Glutamatergic neuron (in vitro differentiated cells): ENCODE measurements around the gene ADAM33. TPM values are rescaled to one million over a fixed set of nuclear protein-coding genes. Genes with fewer than 3 reads are reported as not detected.

Experiments
- DNase-seq: peaks from one replicate; pipeline ENCODE4 v3.0.0; 2022
- H3K27ac Mint-ChIP-seq: one replicate; pipeline ENCODE4 v1.8.0; 2020; ENCODE audit warnings: mild to moderate bottlenecking, mixed read lengths, inconsistent platforms; ENCODE audit not compliant: unreplicated experiment
- H3K27me3 Mint-ChIP-seq: one replicate; pipeline ENCODE4 v1.8.0; 2020; ENCODE audit warnings: mild to moderate bottlenecking, moderate library complexity, mixed read lengths, inconsistent platforms; ENCODE audit not compliant: unreplicated experiment
- H3K36me3 Mint-ChIP-seq: one replicate; pipeline ENCODE4 v1.8.0; 2020; ENCODE audit warnings: mild to moderate bottlenecking, mixed read lengths, inconsistent platforms; ENCODE audit not compliant: unreplicated experiment
- H3K4me1 Mint-ChIP-seq: one replicate; pipeline ENCODE4 v1.8.0; 2020; ENCODE audit warnings: mild to moderate bottlenecking, low read depth, mixed read lengths, inconsistent platforms; ENCODE audit not compliant: unreplicated experiment
- H3K4me3 Mint-ChIP-seq: one replicate; pipeline ENCODE4 v1.8.0; 2020; ENCODE audit warnings: mild to moderate bottlenecking, mixed read lengths, inconsistent platforms; ENCODE audit not compliant: unreplicated experiment
- H3K9me3 Mint-ChIP-seq: one replicate; pipeline ENCODE4 v1.8.0; 2020; ENCODE audit warnings: mild to moderate bottlenecking, moderate library complexity, mixed read lengths, inconsistent platforms; ENCODE audit not compliant: unreplicated experiment
- total RNA-seq: library from RNA; stranded (reverse); fragmentation: NEBNext Ultra II Directional; extraction: Animal tissue kit (Norgen Biotek cat#: 25700); gene quantifications from one replicate; pipeline ENCODE4 v1.2.1, GENCODE V29; 2021; ENCODE audit not compliant: unreplicated experiment
- TF ChIP-seq, protein P1 (sequence below): fragments of 200-600 bp; sonication (generic); IDR thresholded peaks from one replicate; pipeline ENCODE4 v1.5.0; 2021; ENCODE audit not compliant: partially characterized antibody, unreplicated experiment

Gene ADAM33
- total RNA-seq, 1 donor from 2014 or later = 0.27 TPM

DNA sequence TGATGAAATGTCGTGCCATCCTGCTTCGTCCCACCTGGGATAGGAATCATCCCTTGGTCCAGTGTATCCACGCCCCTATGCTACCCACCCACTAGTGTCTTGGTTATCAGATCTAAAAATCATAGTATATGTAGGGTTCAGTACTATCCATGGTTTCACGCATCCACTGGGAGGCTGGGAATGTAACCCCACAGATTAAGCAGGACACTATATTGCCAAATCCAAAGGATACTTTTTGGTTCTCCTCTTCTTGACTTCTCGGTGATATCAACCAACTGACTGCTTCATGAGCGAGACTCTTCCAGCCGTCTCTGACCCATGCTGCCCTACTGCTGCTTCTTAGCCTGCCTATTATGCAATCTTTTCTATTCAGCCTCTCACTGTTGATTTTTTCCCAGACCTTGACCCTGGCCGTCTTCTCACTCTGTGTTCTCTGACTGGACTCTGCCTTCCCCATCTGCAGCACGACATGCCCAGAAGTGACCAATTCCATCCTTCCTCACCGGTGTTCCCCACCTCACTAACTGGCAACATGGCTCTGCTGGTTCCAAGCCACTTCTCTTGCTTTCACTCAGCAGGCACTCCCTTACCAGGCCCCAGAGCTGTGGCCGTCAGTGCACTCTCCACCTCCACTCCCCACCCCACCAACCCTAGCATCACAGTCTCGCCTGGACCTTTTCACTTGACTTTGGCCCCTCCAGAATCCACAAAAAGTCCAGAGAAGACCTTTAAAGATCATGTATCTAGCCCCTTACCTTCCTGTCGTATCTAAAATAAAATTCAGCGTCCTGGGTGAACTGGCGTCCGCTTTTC lies 53.1 kb downstream of the ADAM33 start:
- DNase-seq = no peak
- H3K36me3 Mint-ChIP-seq = peaks cover 11% of the 10 kb centered on the region
- no peaks in the 10 kb centered on the region for H3K4me1 Mint-ChIP-seq
- TF ChIP-seq, protein P1, sequence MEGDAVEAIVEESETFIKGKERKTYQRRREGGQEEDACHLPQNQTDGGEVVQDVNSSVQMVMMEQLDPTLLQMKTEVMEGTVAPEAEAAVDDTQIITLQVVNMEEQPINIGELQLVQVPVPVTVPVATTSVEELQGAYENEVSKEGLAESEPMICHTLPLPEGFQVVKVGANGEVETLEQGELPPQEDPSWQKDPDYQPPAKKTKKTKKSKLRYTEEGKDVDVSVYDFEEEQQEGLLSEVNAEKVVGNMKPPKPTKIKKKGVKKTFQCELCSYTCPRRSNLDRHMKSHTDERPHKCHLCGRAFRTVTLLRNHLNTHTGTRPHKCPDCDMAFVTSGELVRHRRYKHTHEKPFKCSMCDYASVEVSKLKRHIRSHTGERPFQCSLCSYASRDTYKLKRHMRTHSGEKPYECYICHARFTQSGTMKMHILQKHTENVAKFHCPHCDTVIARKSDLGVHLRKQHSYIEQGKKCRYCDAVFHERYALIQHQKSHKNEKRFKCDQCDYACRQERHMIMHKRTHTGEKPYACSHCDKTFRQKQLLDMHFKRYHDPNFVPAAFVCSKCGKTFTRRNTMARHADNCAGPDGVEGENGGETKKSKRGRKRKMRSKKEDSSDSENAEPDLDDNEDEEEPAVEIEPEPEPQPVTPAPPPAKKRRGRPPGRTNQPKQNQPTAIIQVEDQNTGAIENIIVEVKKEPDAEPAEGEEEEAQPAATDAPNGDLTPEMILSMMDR = no peak
- peaks cover 4% of the 10 kb centered on the region for H3K27me3 Mint-ChIP-seq
- no peak overlapping the region for H3K27ac Mint-ChIP-seq
- H3K9me3 Mint-ChIP-seq = peaks cover 4% of the 10 kb centered on the region
- H3K4me3 Mint-ChIP-seq = no peak overlapping the region

DNA sequence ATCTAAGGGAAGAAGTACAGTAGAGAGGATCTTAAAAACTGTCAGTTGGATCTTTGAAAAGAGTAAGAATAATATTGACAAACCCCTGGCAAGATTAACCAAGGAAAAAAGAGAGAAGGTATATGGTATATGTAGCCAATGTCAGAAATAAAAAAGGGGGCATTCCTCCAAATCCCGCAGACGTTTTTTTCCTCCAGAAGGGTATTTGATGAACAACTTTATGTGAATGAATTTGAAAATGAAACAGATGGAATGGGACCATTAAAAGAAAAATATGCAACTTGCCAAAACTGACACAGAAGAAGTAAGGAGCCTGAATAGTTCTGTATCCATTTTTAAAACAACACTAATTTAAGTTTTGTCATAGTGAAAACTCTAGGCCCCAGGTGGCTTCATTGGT lies 54.3 kb downstream of the ADAM33 start:
- H3K36me3 Mint-ChIP-seq = peaks cover 11% of the 10 kb centered on the region
- no peak for DNase-seq
- TF ChIP-seq, protein P1 = no peak
- peaks cover 4% of the 10 kb centered on the region for H3K27me3 Mint-ChIP-seq
- no peak overlapping the region for H3K27ac Mint-ChIP-seq
- no peaks in the 10 kb centered on the region for H3K4me1 Mint-ChIP-seq
- no peak overlapping the region for H3K4me3 Mint-ChIP-seq
- peaks cover 4% of the 10 kb centered on the region for H3K9me3 Mint-ChIP-seq

DNA sequence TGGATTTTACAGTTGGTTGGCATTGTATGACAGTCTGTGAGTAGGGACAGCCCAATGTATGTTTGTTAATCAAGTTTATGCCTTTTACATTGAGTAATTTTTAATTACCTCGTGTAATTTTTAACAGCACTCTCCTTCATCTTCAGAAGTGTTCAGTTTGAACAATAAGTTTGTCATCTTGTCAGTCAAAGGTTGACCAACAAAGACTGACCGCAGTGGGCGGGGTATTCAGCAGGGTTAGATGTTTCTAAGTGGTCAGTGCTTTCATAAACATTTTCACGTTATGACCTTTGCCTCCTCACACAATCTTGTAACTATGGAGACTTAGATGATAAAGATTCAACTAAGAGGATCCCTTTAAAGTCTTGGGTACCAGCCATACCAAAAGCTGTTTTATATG lies 59.4 kb downstream of the ADAM33 start:
- peaks cover 9% of the 10 kb centered on the region for H3K4me1 Mint-ChIP-seq
- H3K27ac Mint-ChIP-seq = no peak overlapping the region
- H3K9me3 Mint-ChIP-seq = no peaks in the 10 kb centered on the region
- TF ChIP-seq, protein P1 = no peak
- H3K4me3 Mint-ChIP-seq = no peak overlapping the region
- peaks cover 2% of the 10 kb centered on the region for H3K27me3 Mint-ChIP-seq
- no peak for DNase-seq
- H3K36me3 Mint-ChIP-seq = no peaks in the 10 kb centered on the region

DNA sequence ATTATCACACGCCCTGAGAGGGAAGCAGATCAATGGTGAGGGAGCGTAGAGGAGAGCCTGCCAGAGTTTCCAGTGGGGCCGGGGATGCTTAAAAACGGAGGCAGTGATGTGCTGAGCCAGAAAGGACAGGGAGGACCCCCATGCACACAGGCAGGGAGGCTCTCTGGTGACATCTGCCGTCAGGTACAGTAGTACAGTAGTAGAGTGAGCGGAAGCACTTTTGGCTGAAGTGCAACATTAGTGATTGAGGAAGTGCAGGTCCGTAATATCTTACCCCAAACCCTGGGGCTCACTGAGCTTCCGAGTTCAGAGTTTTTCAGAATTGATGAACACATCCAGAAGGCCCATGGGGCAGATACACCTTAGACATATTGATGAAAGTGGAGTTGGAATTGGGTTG lies 60.7 kb downstream of the ADAM33 start:
- peaks cover 2% of the 10 kb centered on the region for H3K27me3 Mint-ChIP-seq
- DNase-seq = no peak
- H3K27ac Mint-ChIP-seq = no peak overlapping the region
- H3K9me3 Mint-ChIP-seq = peaks cover 5% of the 10 kb centered on the region
- H3K4me1 Mint-ChIP-seq = peaks cover 10% of the 10 kb centered on the region
- TF ChIP-seq, protein P1 = no peak
- H3K4me3 Mint-ChIP-seq = no peak overlapping the region
- peaks cover 4% of the 10 kb centered on the region for H3K36me3 Mint-ChIP-seq

Other genes with a start within 250 kb of the ADAM33 start
- 31.1 TPM for gene ATRN, start 211.0 kb downstream of the ADAM33 start, total RNA-seq
- gene GFRA4, start 18.6 kb downstream of the ADAM33 start, total RNA-seq = not detected
- not detected for gene SIGLEC1, start 30.6 kb upstream of the ADAM33 start, total RNA-seq
- gene HSPA12B, start 50.7 kb upstream of the ADAM33 start, total RNA-seq = 0.44 TPM
- gene ADISSP, start 85.7 kb upstream of the ADAM33 start, total RNA-seq = 54.6 TPM
- gene SPEF1, start 99.4 kb upstream of the ADAM33 start, total RNA-seq = 0.22 TPM
- gene CENPB, start 104.7 kb upstream of the ADAM33 start, total RNA-seq = 47.1 TPM
- gene CDC25B, start 114.3 kb upstream of the ADAM33 start, total RNA-seq = 27.6 TPM
- gene AP5S1, start 138.5 kb upstream of the ADAM33 start, total RNA-seq = 8.1 TPM
- 25.8 TPM for gene MAVS, start 164.8 kb upstream of the ADAM33 start, total RNA-seq
- gene PANK2, start 207.4 kb upstream of the ADAM33 start, total RNA-seq = 60.3 TPM